ENCODE data around the gene PLAAT5.
A peak's percentile ranks its signal among the peaks of the same experiment; 100 is the strongest.

GRCh38 chr11:63510360-63511047, 19.5 kb upstream of the PLAAT5 start:
- TF ChIP-seq CTCF (IDR thresholded peaks at IDR 0.05), result no peak
- peak in 1 of 2 donors; percentile 32 for TF ChIP-seq POLR2A (IDR thresholded peaks at IDR 0.05)

Data from tibial nerve (tissue), 3 donors.